ENCODE data around the gene FAM131C.

Gene FAM131C

DNA sequence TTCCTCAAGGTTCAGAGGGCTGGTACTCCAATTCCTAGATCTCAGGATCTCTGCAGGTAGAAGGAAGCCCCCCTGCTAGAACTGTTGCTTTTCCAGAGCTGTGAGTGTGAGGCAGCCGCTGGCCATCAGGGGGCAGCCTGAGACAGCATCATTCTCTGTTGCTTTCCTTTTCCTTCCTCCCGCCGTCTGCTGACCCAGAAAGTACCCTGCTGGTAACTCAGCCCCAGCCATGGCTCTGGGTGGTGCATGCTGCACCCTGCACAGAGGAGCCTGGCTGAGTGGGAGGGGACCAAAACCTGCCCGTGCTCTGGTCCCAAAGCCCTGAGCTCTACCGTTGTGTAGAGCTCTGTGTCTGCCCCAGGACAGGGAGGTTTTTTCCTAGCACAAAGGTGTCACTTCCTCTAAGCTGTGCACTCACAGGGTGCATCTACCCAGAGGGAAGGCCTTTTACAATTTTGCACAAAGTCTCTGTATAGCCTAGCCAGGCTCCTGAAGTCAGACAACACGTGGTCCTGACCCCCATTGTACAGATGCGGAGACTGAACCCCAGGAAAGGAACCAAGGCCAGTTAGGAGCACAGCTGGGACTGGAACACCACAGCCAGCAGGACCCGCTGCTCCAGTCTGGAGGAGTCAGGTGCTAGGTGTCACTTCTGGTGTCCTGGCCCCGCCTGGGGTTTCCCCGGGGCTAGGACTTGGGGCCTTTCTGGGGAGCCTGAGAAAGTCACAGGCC, 5.6 kb upstream of the FAM131C start (continued):
- TF ChIP-seq, protein P1, sequence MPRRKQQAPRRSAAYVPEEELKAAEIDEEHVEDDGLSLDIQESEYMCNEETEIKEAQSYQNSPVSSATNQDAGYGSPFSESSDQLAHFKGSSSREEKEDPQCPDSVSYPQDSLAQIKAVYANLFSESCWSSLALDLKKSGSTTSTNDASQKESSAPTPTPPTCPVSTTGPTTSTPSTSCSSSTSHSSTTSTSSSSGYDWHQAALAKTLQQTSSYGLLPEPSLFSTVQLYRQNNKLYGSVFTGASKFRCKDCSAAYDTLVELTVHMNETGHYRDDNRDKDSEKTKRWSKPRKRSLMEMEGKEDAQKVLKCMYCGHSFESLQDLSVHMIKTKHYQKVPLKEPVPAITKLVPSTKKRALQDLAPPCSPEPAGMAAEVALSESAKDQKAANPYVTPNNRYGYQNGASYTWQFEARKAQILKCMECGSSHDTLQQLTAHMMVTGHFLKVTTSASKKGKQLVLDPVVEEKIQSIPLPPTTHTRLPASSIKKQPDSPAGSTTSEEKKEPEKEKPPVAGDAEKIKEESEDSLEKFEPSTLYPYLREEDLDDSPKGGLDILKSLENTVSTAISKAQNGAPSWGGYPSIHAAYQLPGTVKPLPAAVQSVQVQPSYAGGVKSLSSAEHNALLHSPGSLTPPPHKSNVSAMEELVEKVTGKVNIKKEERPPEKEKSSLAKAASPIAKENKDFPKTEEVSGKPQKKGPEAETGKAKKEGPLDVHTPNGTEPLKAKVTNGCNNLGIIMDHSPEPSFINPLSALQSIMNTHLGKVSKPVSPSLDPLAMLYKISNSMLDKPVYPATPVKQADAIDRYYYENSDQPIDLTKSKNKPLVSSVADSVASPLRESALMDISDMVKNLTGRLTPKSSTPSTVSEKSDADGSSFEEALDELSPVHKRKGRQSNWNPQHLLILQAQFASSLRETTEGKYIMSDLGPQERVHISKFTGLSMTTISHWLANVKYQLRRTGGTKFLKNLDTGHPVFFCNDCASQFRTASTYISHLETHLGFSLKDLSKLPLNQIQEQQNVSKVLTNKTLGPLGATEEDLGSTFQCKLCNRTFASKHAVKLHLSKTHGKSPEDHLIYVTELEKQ (tag by site-specific recombination; IDR thresholded peaks at IDR 0.05; ENCODE audit: borderline replicate concordance), result peak; percentile 18; the same call in 1 of the 2 replicates
- 0 out of 2 replicates have a peak, but pooled peaks have one; percentile 48 for TF ChIP-seq ZBTB17 (tag by site-specific recombination; IDR thresholded peaks at IDR 0.05)
- TF ChIP-seq, protein P2, sequence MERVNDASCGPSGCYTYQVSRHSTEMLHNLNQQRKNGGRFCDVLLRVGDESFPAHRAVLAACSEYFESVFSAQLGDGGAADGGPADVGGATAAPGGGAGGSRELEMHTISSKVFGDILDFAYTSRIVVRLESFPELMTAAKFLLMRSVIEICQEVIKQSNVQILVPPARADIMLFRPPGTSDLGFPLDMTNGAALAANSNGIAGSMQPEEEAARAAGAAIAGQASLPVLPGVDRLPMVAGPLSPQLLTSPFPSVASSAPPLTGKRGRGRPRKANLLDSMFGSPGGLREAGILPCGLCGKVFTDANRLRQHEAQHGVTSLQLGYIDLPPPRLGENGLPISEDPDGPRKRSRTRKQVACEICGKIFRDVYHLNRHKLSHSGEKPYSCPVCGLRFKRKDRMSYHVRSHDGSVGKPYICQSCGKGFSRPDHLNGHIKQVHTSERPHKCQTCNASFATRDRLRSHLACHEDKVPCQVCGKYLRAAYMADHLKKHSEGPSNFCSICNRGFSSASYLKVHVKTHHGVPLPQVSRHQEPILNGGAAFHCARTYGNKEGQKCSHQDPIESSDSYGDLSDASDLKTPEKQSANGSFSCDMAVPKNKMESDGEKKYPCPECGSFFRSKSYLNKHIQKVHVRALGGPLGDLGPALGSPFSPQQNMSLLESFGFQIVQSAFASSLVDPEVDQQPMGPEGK (tag by site-specific recombination; IDR thresholded peaks at IDR 0.05), result peak; percentile 18; the same call in 1 of the 2 replicates
- no peak for TF ChIP-seq ZNF785 (tag by site-specific recombination; IDR thresholded peaks at IDR 0.05)
- TF ChIP-seq ZNF654 (tag by site-specific recombination; IDR thresholded peaks at IDR 0.05; ENCODE audit: low read depth), result peak; percentile 85
- TF ChIP-seq SCRT1 (tag by site-specific recombination; IDR thresholded peaks at IDR 0.05; ENCODE audit: borderline replicate concordance), result peak; percentile 93
- no peak for TF ChIP-seq ZNF837 (tag by site-specific recombination; IDR thresholded peaks at IDR 0.05)
- TF ChIP-seq, protein P3, sequence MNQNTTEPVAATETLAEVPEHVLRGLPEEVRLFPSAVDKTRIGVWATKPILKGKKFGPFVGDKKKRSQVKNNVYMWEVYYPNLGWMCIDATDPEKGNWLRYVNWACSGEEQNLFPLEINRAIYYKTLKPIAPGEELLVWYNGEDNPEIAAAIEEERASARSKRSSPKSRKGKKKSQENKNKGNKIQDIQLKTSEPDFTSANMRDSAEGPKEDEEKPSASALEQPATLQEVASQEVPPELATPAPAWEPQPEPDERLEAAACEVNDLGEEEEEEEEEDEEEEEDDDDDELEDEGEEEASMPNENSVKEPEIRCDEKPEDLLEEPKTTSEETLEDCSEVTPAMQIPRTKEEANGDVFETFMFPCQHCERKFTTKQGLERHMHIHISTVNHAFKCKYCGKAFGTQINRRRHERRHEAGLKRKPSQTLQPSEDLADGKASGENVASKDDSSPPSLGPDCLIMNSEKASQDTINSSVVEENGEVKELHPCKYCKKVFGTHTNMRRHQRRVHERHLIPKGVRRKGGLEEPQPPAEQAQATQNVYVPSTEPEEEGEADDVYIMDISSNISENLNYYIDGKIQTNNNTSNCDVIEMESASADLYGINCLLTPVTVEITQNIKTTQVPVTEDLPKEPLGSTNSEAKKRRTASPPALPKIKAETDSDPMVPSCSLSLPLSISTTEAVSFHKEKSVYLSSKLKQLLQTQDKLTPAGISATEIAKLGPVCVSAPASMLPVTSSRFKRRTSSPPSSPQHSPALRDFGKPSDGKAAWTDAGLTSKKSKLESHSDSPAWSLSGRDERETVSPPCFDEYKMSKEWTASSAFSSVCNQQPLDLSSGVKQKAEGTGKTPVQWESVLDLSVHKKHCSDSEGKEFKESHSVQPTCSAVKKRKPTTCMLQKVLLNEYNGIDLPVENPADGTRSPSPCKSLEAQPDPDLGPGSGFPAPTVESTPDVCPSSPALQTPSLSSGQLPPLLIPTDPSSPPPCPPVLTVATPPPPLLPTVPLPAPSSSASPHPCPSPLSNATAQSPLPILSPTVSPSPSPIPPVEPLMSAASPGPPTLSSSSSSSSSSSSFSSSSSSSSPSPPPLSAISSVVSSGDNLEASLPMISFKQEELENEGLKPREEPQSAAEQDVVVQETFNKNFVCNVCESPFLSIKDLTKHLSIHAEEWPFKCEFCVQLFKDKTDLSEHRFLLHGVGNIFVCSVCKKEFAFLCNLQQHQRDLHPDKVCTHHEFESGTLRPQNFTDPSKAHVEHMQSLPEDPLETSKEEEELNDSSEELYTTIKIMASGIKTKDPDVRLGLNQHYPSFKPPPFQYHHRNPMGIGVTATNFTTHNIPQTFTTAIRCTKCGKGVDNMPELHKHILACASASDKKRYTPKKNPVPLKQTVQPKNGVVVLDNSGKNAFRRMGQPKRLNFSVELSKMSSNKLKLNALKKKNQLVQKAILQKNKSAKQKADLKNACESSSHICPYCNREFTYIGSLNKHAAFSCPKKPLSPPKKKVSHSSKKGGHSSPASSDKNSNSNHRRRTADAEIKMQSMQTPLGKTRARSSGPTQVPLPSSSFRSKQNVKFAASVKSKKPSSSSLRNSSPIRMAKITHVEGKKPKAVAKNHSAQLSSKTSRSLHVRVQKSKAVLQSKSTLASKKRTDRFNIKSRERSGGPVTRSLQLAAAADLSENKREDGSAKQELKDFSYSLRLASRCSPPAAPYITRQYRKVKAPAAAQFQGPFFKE (tag by site-specific recombination; IDR thresholded peaks at IDR 0.05; ENCODE audit: borderline replicate concordance), result no peak
- TF ChIP-seq GLI2 (tag by site-specific recombination; IDR thresholded peaks at IDR 0.05; ENCODE audit: borderline replicate concordance, low read depth), result no peak
- TF ChIP-seq, protein P4, sequence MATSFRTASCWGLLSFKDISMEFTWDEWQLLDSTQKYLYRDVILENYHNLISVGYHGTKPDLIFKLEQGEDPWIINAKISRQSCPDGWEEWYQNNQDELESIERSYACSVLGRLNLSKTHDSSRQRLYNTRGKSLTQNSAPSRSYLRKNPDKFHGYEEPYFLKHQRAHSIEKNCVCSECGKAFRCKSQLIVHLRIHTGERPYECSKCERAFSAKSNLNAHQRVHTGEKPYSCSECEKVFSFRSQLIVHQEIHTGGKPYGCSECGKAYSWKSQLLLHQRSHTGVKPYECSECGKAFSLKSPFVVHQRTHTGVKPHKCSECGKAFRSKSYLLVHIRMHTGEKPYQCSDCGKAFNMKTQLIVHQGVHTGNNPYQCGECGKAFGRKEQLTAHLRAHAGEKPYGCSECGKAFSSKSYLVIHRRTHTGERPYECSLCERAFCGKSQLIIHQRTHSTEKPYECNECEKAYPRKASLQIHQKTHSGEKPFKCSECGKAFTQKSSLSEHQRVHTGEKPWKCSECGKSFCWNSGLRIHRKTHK (tag by site-specific recombination; IDR thresholded peaks at IDR 0.05), result no peak
- no peak for TF ChIP-seq ZNF558 (tag by site-specific recombination; IDR thresholded peaks at IDR 0.05)
- TF ChIP-seq, protein P5, sequence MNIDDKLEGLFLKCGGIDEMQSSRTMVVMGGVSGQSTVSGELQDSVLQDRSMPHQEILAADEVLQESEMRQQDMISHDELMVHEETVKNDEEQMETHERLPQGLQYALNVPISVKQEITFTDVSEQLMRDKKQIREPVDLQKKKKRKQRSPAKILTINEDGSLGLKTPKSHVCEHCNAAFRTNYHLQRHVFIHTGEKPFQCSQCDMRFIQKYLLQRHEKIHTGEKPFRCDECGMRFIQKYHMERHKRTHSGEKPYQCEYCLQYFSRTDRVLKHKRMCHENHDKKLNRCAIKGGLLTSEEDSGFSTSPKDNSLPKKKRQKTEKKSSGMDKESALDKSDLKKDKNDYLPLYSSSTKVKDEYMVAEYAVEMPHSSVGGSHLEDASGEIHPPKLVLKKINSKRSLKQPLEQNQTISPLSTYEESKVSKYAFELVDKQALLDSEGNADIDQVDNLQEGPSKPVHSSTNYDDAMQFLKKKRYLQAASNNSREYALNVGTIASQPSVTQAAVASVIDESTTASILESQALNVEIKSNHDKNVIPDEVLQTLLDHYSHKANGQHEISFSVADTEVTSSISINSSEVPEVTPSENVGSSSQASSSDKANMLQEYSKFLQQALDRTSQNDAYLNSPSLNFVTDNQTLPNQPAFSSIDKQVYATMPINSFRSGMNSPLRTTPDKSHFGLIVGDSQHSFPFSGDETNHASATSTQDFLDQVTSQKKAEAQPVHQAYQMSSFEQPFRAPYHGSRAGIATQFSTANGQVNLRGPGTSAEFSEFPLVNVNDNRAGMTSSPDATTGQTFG (tag by site-specific recombination; IDR thresholded peaks at IDR 0.05; ENCODE audit: borderline replicate concordance), result no peak
- peak; percentile 83 for TF ChIP-seq ZIC2 (tag by site-specific recombination; IDR thresholded peaks at IDR 0.05)
- no peak for TF ChIP-seq MEIS1 (CRISPR knock-in tag; IDR thresholded peaks at IDR 0.05; ENCODE audit: borderline replicate concordance)
- no peak for TF ChIP-seq ZNF155 (tag by site-specific recombination; IDR thresholded peaks at IDR 0.05)
- TF ChIP-seq GLIS2 (tag by site-specific recombination; IDR thresholded peaks at IDR 0.05), result no peak
- TF ChIP-seq ZNF391 (tag by site-specific recombination; IDR thresholded peaks at IDR 0.05; ENCODE audit: borderline replicate concordance, low read depth), result 0 out of 2 replicates have a peak, but pooled peaks have one; percentile 44
- no peak for TF ChIP-seq ZNF19 (tag by site-specific recombination; IDR thresholded peaks at IDR 0.05; ENCODE audit: low read depth)
- no peak for TF ChIP-seq ZSCAN23 (tag by site-specific recombination; IDR thresholded peaks at IDR 0.05)
- TF ChIP-seq, protein P6, sequence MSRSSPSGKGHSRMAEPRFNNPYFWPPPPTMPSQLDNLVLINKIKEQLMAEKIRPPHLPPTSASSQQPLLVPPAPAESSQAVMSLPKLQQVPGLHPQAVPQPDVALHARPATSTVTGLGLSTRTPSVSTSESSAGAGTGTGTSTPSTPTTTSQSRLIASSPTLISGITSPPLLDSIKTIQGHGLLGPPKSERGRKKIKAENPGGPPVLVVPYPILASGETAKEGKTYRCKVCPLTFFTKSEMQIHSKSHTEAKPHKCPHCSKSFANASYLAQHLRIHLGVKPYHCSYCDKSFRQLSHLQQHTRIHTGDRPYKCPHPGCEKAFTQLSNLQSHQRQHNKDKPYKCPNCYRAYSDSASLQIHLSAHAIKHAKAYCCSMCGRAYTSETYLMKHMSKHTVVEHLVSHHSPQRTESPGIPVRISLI (tag by site-specific recombination; IDR thresholded peaks at IDR 0.05), result 0 out of 2 replicates have a peak, but pooled peaks have one; percentile 10
- TF ChIP-seq ZNF555 (tag by site-specific recombination; conservative IDR thresholded peaks at IDR 0.05), result no peak
- TF ChIP-seq GFI1B (tag by site-specific recombination; IDR thresholded peaks at IDR 0.05), result no peak
